MCF 10A (cell line): ENCODE data around the gene NDST3. TPM values are rescaled to one million over a fixed set of nuclear protein-coding genes. Genes with fewer than 3 reads are reported as not detected.
"Not testable (repeated sequence)": the region's sequence is repeated elsewhere in the genome, so short reads cannot be mapped to it uniquely, and the experiment has no call there.

Experiments used
- BruUV-seq: library from RNA; stranded (reverse); fragments of 400-500 nt; replicated peaks from 2 replicates; lab custom pipeline; 2021; lab: Mats Ljungman, UMichigan
- CTCF ChIA-PET: fragments of 300-600 bp; sonication (Branson Sonifier 250); formaldehyde crosslinking; extraction: SDS; loops from one replicate; lab custom pipeline; 2021; ENCODE audit warnings: antibody characterized with exemption, inconsistent platforms; lab: Yijun Ruan, JAX
- POLR2A ChIA-PET: fragments of 300-600, 350-650 bp; sonication (Branson Sonifier 250); formaldehyde crosslinking; extraction: SDS; loops from one replicate; lab custom pipeline; 2020; ENCODE audit warnings: antibody characterized with exemption, inconsistent platforms; lab: Yijun Ruan, JAX
- DNase-seq: peaks from one replicate; pipeline ENCODE4 v3.0.0-alpha.2; 2018; ENCODE audit not compliant: unreplicated experiment
- H3K27ac Mint-ChIP-seq: one replicate; pipeline ENCODE4 v1.8.0; 2022; ENCODE audit warnings: mild to moderate bottlenecking, low read depth, mixed read lengths; ENCODE audit not compliant: unreplicated experiment
- H3K27me3 Mint-ChIP-seq: one replicate; pipeline ENCODE4 v1.8.0; 2022; ENCODE audit warnings: mixed read lengths; ENCODE audit not compliant: insufficient read depth, unreplicated experiment
- H3K36me3 Mint-ChIP-seq: one replicate; pipeline ENCODE4 v1.8.0; 2022; ENCODE audit warnings: mild to moderate bottlenecking, moderate library complexity, mixed read lengths; ENCODE audit not compliant: insufficient read depth, unreplicated experiment
- H3K4me1 Mint-ChIP-seq: one replicate; pipeline ENCODE4 v1.8.0; 2022; ENCODE audit warnings: mixed read lengths; ENCODE audit not compliant: insufficient read depth, unreplicated experiment
- H3K4me3 Mint-ChIP-seq: one replicate; pipeline ENCODE4 v1.8.0; 2022; ENCODE audit warnings: mild to moderate bottlenecking, moderate library complexity, mixed read lengths; ENCODE audit not compliant: unreplicated experiment
- H3K9me3 Mint-ChIP-seq: one replicate; pipeline ENCODE4 v1.8.0; 2022; ENCODE audit warnings: mixed read lengths; ENCODE audit not compliant: unreplicated experiment
- CTCF ChIP-seq: fragments of 200-600 bp; IDR thresholded peaks from one replicate; pipeline ENCODE4 v1.8.0; 2022; ENCODE audit warnings: antibody characterized with exemption, mild to moderate bottlenecking; ENCODE audit not compliant: unreplicated experiment
- intact Hi-C: fragments of 100-400 bp; cut with micrococcal nuclease; formaldehyde crosslinking; loops from 2 replicates; pipeline ENCODE4 v1.14.1; 2022
- total RNA-seq: library from RNA; stranded (reverse); gene quantifications from 2 replicates; pipeline ENCODE4 v1.2.3, GENCODE V29; 2022

Gene NDST3
- total RNA-seq, 1 experiment from 2014 or later: not detected

GRCh38 chr4:118287711-118288451, 253.6 kb downstream of the NDST3 start:
- intact Hi-C loops: loop anchor here (10.0 kb wide), 1 partner anchor 397 kb away; the partner anchor contains the start of gene METTL14
- Mint-ChIP-seq H3K4me3 (no peak overlapping the region), H3K36me3 (peaks cover 2% of the 10 kb centered on the region), H3K27ac (peak overlapping the region; percentile 28), H3K27me3 (no peaks in the 10 kb centered on the region), H3K9me3 (no peaks in the 10 kb centered on the region), H3K4me1 (peaks cover 35% of the 10 kb centered on the region)
- POLR2A ChIA-PET: interaction anchor here (0.6 kb wide), 1 partner anchor 10 kb away, joined by 3 read pairs; no protein-coding TSS in a partner anchor
- no TSS peak for BruUV-seq
- no peak for TF ChIP-seq CTCF
- no peak for DNase-seq
- CTCF ChIA-PET: interaction anchor here (1.3 kb wide), 1 partner anchor 12 kb away, joined by 3 read pairs; no protein-coding TSS in a partner anchor

- intact Hi-C loops: loop anchor here (10.0 kb wide), 1 partner anchor 395 kb away; the partner anchor contains the start of gene METTL14
- no peaks in the 10 kb centered on the region for H3K27me3 Mint-ChIP-seq
- BruUV-seq: no TSS peak
- H3K27ac Mint-ChIP-seq: no peak overlapping the region
- peaks cover 18% of the 10 kb centered on the region for H3K4me1 Mint-ChIP-seq
- TF ChIP-seq CTCF: no peak
- H3K9me3 Mint-ChIP-seq: no peaks in the 10 kb centered on the region
- POLR2A ChIA-PET: interaction anchor here (1.1 kb wide), 1 partner anchor 9 kb away, joined by 4 read pairs; no protein-coding TSS in a partner anchor
- no peaks in the 10 kb centered on the region for H3K36me3 Mint-ChIP-seq
- CTCF ChIA-PET: interaction anchor here (0.6 to 0.9 kb wide), 2 partner anchors 24 to 63 kb away, joined by 3 read pairs; partner anchors contain the start of gene PRSS12
- no peak for DNase-seq
- H3K4me3 Mint-ChIP-seq: no peak overlapping the region
These were observed 255.5 kb downstream of the NDST3 start for GRCh38 chr4:118289794-118290193.

GRCh38 chr4:118290951-118291350, 256.7 kb downstream of the NDST3 start:
- intact Hi-C loops: no loop called here
- CTCF ChIA-PET: no interaction called here
- BruUV-seq: no TSS peak
- no peak for DNase-seq
- Mint-ChIP-seq H3K4me1 (peaks cover 18% of the 10 kb centered on the region), H3K9me3 (no peaks in the 10 kb centered on the region), H3K36me3 (no peaks in the 10 kb centered on the region), H3K4me3 (no peak overlapping the region), H3K27ac (peak overlapping the region; percentile 1), H3K27me3 (no peaks in the 10 kb centered on the region)
- POLR2A ChIA-PET: no interaction called here
- no peak for TF ChIP-seq CTCF

- Mint-ChIP-seq H3K9me3 (no peaks in the 10 kb centered on the region), H3K36me3 (no peaks in the 10 kb centered on the region), H3K4me1 (no peaks in the 10 kb centered on the region), H3K27ac (no peak overlapping the region), H3K27me3 (no peaks in the 10 kb centered on the region), H3K4me3 (no peak overlapping the region)
- ChIA-PET CTCF (no interaction called here), POLR2A (no interaction called here)
- no TSS peak for BruUV-seq
- intact Hi-C loops: no loop called here
- no peak for TF ChIP-seq CTCF
- DNase-seq: no peak
These were observed 262.4 kb downstream of the NDST3 start for GRCh38 chr4:118296729-118297128.

- H3K27me3 Mint-ChIP-seq, POLR2A ChIA-PET, H3K9me3 Mint-ChIP-seq, H3K4me1 Mint-ChIP-seq, H3K4me3 Mint-ChIP-seq, BruUV-seq, DNase-seq, H3K36me3 Mint-ChIP-seq, H3K27ac Mint-ChIP-seq, intact Hi-C loops: not testable (repeated sequence)
- CTCF ChIA-PET: interaction anchor here (0.6 to 1.6 kb wide), 3 partner anchors 11 to 1735 kb away, joined by 3 read pairs; partner anchors contain the start of gene PRSS12
These were observed 265.3 kb downstream of the NDST3 start for GRCh38 chr4:118299619-118300018.
